GM18873 (cell line): ENCODE results near the gene EYS.

Experiments used
- ATAC-seq: cut with Tn5 transposase; IDR thresholded peaks from one replicate; pipeline ENCODE4 v1.9.1; 2021; ENCODE audit warnings: mild to moderate bottlenecking, moderate library complexity, moderate number of reproducible peaks; ENCODE audit not compliant: unreplicated experiment, low FRiP score

The EYS gene

DNA sequence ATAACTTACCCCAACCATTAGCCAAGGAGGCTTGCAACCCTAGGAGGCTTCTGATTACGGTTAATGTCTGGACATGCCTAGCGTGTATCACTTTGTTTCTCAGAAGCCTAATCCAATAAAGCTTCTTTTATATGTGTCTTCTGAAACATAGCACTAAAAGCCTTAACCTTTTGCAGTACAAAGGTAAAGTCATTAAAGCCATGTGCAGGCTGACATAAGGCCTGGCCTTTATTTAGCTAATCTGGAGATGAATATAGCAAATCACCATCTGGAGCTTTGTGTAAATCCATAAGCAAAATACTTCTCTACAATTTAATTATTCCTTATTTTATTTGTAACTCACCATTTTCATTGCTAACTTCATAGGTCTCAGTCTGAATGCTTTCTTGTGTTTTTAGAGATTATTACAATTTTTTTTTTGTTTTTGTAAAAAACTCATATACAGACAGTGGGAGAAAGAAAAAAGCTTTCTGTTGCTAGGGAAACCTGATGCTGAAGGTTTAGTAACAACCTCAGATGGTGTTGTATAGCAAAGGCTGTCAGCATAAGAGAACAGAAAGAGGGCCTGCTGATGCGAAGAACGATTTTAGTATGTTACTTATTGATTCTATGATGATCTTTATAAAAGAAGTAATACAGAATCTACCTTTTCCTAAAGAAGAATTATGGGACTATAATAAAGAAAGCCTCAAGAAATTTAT is at the start of gene EYS:
TSS of gene EYS (minus strand) at position 101 of the 701 bp plus-strand sequence. CDS start 211,816 bp downstream, outside the sequence.
- ATAC-seq = no peak

DNA sequence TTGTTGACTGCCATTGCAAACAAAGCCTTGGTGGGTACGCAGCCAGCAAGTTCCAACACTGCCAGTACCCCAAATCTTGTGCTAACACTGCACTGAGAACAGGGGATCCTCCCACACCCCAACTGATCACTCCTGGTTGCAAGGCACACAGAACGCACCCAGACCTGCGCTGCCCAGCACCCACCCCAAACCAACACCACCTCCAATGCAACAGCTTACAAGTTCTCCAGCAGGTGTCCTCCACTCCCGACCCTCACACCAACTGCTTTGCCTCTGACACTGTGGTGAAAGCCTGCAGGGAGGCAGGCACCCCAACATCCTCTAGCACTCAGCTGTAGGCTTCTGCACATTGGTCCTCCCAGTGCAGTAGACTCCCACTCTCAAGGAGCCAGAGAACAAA is 39.3 kb upstream of the EYS start:
- ATAC-seq = no peak

DNA sequence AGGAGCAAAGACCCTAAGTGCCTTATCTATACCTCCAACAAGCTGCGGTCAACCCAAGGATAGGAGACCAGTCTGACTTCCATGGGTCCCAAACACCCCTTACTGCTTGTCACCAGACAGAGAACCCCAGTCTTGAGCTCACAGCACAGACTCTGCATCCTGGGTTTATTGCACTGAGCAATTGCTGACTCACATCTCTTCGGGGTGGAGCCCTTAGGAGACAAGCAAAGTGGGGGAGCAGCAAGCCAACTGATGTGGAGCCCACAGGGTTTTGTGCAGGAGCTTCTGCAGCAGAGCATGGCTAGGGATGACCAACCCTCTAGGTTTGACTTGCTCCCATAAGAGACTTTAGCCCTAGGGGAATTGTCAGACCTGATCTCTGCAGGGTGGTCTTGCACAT is 38.6 kb upstream of the EYS start:
- ATAC-seq = no peak

DNA sequence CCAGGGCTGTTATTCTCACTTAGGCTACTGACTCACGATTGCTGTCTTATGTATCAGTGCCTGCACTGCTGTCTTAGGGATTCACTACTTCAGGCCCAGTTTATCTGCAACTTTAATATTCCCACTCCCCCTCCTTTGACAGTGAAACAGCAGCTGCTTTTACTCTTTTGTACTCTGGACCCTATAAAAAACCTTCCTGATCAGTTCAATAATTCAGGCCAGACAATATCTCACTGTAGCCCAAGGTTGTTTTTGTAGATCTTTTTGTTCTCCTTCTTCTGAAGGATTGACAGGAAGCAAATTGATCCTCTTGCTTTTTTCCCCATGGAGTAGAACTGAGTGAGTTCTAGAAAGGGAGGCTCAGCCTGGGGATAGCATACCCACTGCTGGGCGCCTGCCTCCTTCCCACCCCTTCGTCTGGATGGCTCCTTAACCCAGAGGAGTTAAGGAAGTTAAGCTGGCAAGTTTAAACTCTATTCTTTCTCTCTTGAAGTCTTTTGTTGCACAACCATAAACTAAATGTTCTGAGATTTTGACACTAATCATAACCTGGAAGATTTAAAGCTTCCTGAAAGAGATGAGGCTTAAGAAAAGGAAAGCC is 22.0 kb upstream of the EYS start:
- ATAC-seq = no peak

DNA sequence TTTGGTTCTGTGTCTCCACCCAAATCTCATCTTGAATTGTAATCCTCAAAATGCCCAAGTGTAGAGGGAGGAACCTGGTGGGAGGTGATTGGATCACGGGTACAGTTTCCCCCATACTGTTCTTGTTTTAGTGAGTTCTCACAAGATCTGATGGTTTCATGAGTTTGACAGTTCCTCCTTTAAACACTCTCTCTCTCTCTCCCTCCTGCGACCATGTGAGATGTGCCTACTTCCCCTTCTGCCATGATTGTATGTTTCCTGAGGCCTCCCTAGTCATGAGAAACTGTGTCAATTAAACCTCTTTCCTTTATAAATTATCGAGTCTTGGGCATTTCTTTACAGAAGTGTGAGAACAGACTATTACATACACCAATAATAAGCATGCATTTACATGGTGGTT is 12.1 kb upstream of the EYS start:
- no peak for ATAC-seq

DNA sequence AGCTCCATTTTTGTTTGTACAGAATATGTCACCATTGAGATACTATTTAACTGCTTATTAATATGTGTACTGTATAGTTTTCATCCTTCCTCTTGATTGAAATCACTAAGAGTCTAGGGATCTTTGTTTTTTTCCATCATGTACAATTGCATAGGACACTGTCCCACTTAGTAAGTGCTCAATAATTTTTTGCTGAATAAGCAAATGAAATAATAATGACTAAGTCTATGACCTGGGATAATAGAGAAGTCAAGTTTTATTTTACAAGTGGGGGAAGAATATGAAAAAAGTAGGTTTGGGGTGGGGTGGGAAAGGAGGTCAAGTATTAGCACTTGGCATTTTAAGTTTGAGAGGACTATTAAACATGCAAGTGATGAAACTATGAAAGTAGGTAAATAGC is 4.5 kb upstream of the EYS start:
- ATAC-seq = no peak

DNA sequence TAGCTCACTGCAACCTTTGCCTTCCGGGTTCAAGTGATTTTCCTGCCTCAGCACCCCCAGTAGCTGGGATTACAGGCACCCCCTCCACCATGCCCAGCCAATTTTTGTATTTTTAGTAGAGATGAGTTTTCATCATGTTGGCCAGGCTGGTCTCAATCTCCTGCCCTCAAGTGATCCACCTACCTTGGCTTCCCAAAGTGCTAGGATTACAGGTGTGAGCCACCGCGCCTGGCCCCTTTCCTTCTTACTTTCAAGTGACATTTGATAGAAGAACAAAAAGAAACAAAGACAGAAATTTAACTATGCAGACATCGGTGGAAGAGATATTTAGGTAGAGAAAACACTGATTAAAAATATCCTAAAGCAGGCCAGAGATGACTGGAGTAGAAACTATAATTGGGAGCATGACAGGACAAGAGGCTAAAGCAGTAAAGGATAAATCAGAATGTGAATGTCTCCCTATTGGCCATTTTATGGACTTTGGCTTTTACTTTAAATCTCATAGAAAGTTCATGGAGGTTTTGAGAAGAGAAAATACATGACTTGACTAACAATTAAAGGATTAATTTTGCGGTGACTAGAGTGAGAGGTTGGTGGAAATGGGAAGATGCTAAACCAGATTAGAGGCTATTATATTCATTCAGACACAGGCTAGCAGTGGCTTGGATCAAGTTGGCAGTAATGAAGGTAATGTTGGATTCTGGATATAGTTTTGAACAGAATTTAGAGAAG is 2.2 kb upstream of the EYS start:
- ATAC-seq = no peak

DNA sequence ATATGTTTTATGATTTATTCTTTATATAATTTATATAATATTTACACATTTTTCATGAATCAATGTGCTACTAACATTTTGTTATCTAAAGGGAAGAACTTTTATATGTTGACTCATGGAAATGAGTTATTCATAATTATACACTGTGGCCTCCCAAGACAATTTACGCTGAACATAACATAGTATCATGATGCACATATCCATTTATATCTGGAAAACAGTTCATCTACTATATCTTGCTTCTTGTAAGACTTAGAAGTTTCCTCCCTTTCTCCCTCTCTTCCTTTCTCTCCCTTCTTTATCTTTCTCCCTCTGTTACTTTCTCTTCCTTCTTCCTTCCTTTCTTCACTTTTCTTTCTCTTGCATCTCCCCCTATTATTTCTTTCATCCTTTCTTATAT is 1.1 kb upstream of the EYS start:
- no peak for ATAC-seq

DNA sequence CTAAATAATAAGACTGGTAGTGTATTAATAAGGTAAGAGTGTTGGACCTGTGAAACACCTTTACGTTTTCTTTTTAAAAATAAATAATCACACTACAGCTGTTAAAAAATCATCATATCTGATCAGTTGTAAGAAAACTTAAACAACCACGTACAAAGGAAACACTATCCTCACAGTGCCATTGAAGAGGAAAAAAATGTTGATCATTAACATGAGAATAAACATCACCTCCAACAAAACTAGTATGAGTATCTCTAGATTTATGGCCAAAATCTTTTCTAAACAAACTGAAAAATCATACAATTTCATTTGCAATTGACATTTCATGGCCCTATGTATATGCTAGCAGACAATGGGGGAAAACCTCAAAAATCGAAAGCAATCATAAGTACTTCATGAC is 590 bp downstream of the EYS start:
- no peak for ATAC-seq

DNA sequence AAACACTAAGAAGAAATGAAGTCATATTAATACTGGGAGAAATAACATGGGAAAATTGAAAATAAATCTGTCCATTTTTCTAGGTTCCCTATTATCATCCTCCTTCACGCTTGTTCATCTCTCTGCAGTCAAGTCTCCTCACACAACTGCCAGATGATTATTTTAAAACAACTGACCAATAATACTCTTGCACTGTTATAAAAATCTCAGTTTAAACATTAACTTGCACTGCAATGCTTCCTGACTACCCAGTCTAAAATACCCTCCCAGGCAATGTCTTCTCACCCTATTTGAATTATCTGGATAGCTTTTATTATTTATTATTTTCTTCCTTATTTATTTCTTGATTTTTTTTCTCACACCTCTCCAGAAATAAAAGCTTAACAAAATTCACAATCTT is 5.7 kb downstream of the EYS start:
- no peak for ATAC-seq

DNA sequence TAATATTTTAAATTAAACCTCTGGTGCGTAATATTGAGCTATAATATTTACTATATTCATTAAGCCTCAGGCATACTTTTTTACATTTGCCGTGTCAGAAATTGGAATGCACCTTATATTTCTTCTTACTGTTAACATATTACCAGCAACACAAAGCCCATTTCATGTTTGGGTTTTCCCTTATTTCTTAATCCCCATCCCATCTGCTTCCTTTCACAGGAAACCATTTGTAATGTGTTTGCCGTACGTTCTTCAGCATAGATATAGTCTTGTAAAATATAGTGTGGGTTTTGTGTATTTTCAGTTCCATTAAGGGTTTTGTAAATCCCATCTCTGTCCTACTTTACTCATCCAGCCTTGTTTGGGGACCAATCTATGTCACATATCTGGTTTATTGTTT is 6.5 kb downstream of the EYS start:
- ATAC-seq = no peak

DNA sequence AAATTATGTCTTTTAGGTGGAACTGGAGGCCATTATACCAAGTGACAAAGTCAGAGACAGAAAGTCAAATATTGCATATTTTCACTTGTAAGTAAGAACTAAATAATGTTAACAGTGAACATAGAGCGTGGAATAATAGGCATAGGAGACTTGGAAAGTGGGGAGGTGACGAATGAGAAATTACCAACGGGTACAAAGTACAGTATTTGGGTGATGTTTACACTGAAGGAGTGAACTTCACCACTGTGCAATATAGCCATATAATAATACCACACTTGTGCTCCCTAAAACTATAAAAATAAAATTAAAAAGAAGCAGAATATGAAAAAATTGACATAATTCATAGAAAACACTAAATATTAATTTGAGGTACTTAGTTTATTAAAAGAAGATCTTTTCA is 14.9 kb downstream of the EYS start:
- no peak for ATAC-seq

DNA sequence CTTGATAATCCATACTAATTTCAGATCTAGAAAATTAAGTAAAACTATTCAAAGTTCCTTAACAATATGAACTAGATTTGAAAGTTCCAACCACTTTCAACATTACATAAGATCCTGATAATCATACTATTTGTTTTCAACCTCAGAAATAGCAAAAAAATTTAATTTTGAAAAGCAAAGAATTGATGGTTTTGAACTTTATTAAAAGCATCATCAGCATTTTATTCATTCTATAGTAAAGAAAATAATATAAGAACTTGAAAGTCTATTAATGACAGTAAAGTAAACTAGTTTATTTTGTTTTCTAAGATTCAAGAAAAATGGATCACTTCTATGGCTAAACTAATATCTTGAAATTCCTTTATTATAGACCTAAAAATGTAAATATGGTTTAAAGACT is 26.8 kb downstream of the EYS start:
- ATAC-seq = no peak

DNA sequence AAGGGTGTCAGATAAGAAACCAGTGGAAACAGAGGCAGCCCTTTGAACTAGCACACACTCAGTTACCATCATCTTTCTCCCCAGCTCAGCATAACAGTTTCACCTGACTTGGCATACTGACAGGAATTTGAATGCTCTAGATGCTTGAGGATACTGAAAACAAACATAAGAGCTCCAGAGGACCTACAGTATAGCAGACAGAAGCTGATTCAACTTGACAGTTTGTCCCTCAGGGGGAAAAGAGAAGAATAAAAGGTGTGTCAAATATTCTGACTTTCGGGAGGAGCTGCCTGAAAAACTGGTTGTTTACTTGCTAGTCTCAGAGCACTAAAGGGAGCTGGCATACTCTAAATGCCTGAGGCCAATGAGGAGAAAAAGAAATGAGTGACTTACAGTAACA is 35.1 kb downstream of the EYS start:
- no peak for ATAC-seq

DNA sequence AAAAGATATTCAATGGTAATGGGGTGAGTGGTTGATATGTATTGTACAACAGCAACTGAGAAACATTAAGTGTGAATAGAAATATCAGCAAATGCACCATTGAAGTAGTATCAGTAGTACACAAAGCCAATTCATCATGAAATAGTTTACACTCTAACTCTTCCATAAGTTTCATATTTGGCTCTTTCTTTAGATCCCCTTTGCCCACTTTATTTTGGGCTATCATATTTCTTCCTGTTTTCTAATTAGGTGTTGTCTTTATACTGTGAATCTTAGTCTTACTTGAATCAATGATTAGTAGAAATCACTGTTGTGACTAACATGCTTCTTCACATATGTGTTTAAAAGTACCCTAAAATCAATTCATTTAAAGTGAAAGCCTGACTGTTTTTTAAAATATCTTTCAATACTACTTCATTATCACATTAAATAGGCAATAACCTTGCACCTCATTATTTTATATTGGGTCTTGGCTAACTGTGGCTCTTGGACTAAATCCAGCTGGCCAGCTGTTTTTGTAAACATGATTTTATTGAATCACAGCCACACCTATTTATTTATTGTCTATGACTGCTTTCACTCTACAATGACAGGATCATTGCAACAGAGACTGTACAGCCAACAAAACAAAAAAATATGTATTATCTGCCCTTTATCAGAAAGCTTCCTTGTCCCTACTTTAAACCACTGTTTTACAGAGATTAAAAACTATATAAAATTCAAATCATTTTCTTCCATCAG is 38.9 kb downstream of the EYS start:
- no peak for ATAC-seq

DNA sequence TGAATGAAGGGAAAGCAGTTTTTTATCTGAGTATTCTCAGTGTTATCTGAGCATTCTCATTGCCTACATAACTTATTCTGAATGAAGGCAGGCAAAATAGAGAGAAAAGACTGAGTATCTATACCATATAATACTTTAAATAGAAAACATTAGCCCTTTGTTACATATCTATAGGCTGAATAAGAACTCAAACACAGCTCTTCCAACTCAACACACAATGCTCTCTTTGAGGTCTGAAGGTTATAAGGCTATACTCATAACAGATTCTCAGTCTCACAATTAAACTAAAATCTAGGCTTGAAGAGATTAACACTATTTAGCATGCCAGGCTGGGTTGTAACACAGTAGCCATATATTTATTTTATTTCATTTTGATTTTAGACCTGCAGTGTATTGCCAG is 56.9 kb downstream of the EYS start:
- ATAC-seq = no peak

DNA sequence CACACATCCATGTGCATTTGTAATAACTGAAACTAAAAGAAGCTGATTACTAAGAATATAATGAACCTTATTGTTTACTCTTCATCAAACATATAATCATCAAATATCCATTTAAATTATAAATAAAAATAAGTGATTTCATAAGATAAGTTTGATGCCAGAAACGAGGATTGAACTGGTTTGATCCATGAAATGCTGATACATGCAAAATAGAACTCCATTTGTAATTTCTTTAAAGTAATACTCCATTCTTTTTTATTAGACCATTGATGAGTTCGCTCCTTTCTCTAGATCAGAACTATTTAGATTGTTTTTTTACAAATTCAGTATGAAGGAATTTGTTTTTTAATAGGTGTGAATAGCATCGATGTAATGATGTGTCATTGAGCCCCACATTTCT is 57.6 kb downstream of the EYS start:
- no peak for ATAC-seq

DNA sequence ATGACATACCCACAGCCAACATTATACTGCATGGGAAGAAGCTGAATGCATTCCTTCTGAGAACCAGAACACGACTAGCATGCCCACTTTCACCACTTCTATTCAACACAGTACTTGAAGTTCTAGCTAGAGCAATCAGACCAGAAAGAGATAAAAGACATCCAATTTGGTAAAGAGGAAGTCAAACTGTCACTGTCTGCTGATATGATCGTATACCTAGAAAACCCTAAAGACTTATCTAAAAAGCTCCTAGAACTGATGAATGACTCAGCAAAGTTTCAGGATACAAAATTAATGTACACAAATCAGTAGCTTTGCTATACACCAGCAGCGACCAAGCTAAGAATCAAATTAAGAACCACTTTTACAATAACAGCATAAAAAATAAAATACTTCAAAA is 60.5 kb downstream of the EYS start:
- ATAC-seq = no peak

DNA sequence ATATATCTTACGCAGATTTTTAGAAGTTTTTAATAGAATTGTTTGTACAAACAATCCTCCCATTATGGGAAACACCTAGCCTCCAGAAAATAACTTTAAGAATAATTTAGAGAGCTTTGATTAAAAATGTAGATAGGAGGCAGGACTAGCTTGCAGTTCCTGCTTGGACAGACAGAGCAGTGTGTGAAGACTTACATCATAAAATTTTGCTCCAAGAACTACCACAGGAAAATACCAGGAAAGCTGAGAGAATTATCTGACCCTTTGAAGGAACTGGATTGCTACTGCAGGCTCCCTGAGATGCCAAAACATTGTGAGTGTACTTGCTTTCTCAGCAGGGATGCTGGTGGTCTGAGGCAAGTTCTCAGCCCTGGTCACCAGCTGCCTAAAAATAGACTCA is 64.2 kb downstream of the EYS start:
- ATAC-seq = no peak

DNA sequence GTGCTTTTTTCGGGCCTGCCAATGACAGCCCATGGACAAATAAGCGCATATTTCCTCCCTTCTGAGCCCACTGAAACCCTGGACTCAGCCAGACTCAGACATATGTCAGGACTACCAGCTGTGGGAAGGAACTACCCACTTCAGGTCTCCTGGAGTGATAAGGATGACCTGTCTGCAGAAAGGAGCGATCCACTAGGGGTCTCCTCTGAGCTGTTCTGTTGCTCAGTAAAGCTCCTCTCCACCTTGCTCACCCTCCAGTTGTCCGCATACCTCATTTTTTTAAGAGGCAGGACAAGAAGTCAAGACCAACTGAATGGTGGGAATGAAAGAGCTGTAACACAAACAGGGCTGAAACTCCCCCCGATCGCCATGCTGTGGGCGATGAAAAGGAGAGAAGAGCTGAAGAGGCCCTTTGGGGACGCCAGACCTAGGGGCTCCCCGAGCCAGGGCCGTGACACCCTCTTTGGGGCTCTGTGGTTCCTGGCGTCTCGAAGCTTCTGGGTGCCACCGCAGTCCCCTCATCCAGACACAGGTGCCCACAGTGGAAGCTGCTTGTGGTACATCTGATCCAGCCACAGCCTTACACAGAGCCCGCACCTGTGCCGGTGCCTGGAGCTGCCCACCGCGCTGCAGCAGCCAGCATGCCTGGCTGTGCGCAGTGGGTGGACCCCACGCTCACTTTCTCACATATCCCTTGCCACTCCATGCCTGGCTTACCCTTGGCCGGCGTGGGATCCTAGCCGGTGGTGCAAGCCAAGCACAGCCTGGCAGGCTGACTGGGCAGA is 68.8 kb downstream of the EYS start:
- no peak for ATAC-seq
